Measurements from ENCODE around the gene ELF4. TPM values are rescaled to one million over a fixed set of nuclear protein-coding genes. Genes with fewer than 3 reads are reported as not detected.
A peak's percentile ranks its signal among the peaks of the same experiment; 100 is the strongest.

ELF4 gene
- total RNA-seq, 2 experiments from 2014 or later = 48.0 to 48.7 TPM

DNA sequence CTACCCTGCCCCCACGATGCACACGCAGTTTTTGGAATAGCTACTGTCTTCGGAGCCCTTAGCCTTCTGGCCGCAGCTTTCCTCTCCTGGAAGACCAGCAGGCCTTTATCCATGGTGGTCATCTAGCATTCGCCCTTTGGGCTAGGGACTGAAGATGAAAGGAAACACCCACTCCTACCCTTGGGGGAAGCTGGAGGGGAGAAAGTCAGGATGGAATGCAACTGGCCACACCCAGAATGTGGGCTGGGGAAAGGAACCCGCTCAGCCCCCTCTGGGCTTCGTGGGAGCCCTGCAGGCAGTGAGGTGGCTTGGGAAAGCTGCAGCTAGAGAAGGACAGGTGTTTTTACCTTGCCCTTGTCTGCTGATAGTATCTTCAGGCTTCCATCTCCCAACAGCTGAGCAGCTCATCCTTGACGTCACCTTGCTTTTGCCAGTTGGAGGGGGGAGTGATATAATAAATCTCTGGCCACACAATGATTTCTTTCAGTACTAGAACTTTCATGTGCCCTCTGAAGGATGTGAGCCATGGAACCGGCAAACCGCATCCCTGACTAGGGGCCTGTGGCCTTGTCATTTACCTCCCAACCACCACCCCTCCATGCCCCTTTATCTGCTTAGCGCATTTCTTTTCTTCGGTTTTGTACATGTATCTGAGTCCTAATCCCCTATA, 59.0 kb downstream of the ELF4 start:
- no peaks in the 10 kb centered on the region for H3K9me3 Mint-ChIP-seq
- no peaks in the 10 kb centered on the region for H3K27me3 Mint-ChIP-seq
- H3K4me3 Mint-ChIP-seq = no peak overlapping the region
- H3K36me3 Mint-ChIP-seq (ENCODE audit: low read depth) = peaks cover 11% of the 10 kb centered on the region
- no peak for DNase-seq
- CTCF ChIA-PET = interaction anchor here (1.0 kb wide), 1 partner anchor 9 kb away, joined by 4 read pairs; no protein-coding TSS in a partner anchor
- H3K27ac Mint-ChIP-seq = no peak overlapping the region
- no peaks in the 10 kb centered on the region for H3K4me1 Mint-ChIP-seq
- POLR2A ChIA-PET = interaction anchor here (1.3 kb wide), 1 partner anchor 9 kb away, joined by 4 read pairs; no protein-coding TSS in a partner anchor

DNA sequence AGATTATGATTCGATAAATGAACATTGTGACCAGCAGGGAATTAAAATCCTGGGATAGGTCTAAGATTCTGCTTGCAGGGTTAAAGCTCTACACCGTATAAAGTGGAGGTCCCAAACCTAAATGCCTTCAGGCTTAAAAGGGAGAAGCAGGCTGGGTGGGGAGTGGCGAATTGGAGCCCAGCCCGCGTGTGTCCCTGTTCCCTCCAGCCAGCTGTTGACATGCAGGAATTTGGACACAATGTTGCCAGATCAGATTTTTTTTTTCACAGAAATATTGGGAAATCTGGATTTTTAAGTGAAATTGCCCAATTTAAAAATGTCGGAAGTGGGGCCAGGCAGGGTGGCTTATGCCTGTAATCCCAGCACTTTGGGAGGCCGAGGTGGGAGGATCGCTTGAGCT, 60.5 kb downstream of the ELF4 start:
- POLR2A ChIA-PET = no interaction called here
- Mint-ChIP-seq H3K36me3 (ENCODE audit: low read depth) (peaks cover 11% of the 10 kb centered on the region), H3K27me3 (no peaks in the 10 kb centered on the region), H3K9me3 (no peaks in the 10 kb centered on the region), H3K27ac (no peak overlapping the region), H3K4me1 (no peaks in the 10 kb centered on the region), H3K4me3 (no peak overlapping the region)
- no peak for DNase-seq
- CTCF ChIA-PET = no interaction called here

DNA sequence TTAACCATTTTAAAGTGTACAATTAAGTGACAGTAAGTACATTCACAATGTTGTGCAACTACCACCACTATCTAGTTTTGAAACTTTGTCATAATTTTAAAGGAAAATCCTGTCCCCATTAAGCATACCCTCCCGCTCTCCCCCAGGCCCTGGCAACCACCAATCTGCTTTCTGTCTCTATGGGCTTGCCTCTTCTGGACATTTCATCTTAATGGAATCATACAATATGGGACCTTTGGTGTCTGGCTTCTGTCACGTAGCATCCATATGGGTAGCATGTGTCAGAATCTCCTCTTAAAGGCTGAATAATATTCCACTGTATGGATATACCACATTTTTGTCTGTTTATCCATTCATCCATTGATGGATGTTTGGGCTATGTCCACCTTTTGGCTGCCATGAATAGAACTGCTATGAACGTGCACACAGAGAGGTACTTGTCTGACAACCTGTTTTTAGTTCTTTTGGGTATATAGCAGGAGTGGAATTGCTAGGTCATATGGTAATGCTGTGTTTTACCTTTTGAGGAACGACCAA, 61.5 kb downstream of the ELF4 start:
- no peak for DNase-seq
- Mint-ChIP-seq H3K27ac (no peak overlapping the region), H3K9me3 (no peaks in the 10 kb centered on the region), H3K27me3 (no peaks in the 10 kb centered on the region), H3K4me1 (no peaks in the 10 kb centered on the region), H3K4me3 (no peak overlapping the region), H3K36me3 (ENCODE audit: low read depth) (peaks cover 7% of the 10 kb centered on the region)
- POLR2A ChIA-PET = no interaction called here
- CTCF ChIA-PET = no interaction called here

DNA sequence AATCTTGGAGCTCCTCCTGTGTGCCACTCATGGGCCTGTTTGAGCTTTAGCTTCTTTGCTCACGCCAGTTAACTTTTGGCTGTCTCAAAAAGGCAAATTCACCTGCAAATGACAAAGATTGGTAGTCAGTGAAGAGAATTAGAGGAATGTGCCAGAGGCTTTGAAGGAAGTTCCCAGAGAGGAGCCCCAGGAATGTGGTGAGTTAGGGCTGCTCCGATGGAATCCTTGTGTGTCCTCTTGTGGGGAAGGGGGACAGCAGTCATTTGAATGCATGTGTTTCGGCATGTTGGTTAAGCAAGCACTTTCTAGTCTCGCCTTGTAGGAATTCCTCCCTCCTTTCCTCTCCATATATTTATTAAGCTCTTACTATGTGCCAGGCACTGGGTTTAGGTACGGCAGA, 62.9 kb downstream of the ELF4 start:
- DNase-seq = no peak
- H3K4me1 Mint-ChIP-seq = no peaks in the 10 kb centered on the region
- H3K4me3 Mint-ChIP-seq = no peak overlapping the region
- CTCF ChIA-PET = no interaction called here
- H3K36me3 Mint-ChIP-seq (ENCODE audit: low read depth) = peaks cover 7% of the 10 kb centered on the region
- H3K9me3 Mint-ChIP-seq = no peaks in the 10 kb centered on the region
- POLR2A ChIA-PET = no interaction called here
- no peak overlapping the region for H3K27ac Mint-ChIP-seq
- no peaks in the 10 kb centered on the region for H3K27me3 Mint-ChIP-seq

DNA sequence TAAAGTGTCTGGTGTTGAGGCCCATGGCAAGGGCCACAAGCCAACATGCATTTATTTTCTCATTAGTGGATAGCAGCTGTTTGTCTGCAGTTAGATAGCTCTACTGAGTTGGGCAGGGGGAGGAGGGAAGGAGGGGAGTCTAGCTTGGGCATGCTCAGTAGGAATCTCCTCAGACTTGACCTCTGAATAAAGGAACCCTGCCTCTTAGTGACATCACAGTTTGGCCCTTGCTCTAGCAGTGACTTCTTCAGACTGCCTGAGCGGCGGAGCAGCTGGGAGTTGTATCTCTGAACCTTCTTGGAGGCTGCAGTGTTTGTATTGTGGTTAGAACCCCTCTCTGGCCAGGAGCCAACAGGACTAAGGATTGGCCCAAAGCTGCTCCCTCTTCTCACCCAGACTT, 70.5 kb downstream of the ELF4 start:
- Mint-ChIP-seq H3K36me3 (ENCODE audit: low read depth) (peaks cover 2% of the 10 kb centered on the region), H3K27me3 (no peaks in the 10 kb centered on the region), H3K4me3 (no peak overlapping the region), H3K9me3 (no peaks in the 10 kb centered on the region), H3K27ac (no peak overlapping the region), H3K4me1 (no peaks in the 10 kb centered on the region)
- ChIA-PET POLR2A (no interaction called here), CTCF (interaction anchor here (1.0 to 2.4 kb wide), 2 partner anchors 11 to 13 kb away, joined by 3 to 10 read pairs; no protein-coding TSS in a partner anchor)
- DNase-seq = no peak

DNA sequence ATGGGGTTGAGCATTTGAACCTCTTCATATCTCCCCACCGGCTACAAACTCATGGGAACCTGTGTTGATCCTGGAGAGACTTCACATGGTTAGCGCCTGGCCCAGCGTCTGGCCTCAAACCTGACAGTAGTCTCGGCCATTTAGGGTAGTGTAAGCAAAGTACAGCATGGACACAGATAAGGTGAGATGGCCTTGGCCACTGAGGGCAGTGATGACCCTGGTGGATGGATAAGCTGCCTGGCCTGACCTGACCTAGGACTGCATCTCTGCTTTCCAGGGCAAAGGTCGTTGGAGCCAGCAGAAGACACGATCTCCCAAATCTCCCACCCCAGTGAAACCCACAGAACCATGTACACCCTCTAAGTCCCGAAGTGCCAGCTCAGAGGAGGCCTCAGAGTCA, 76.1 kb downstream of the ELF4 start:
- ChIA-PET POLR2A (interaction anchor here (0.7 kb wide), 1 partner anchor 26 kb away, joined by 4 read pairs; no protein-coding TSS in a partner anchor), CTCF (interaction anchor here (0.6 to 1.2 kb wide), 3 partner anchors 10 to 171 kb away, joined by 3 to 5 read pairs (median 3); no protein-coding TSS in a partner anchor)
- H3K4me3 Mint-ChIP-seq = no peak overlapping the region
- H3K4me1 Mint-ChIP-seq = no peaks in the 10 kb centered on the region
- H3K9me3 Mint-ChIP-seq = no peaks in the 10 kb centered on the region
- peaks cover 3% of the 10 kb centered on the region for H3K36me3 Mint-ChIP-seq (ENCODE audit: low read depth)
- DNase-seq = no peak
- no peak overlapping the region for H3K27ac Mint-ChIP-seq
- H3K27me3 Mint-ChIP-seq = no peaks in the 10 kb centered on the region

DNA sequence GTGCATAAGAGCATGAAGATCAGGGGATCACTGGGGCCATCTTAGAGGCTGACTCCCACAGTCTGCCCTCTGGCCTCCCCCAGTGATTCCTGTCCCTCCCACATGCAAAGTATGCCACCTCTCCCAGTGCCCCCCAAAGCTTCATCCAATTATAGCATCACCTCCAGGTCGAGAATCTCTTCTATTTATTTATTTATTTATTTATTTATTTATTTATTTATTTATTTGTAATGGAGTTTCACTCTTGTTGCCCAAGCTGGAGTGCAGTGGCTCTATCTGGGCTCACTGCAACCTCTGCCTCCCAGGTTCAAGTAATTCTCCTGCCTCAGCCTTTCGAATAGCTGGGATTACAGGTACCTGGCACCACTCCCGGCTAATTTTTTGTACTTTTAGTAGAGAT, 77.7 kb downstream of the ELF4 start:
- POLR2A ChIA-PET = no interaction called here
- no peak overlapping the region for H3K4me3 Mint-ChIP-seq
- CTCF ChIA-PET = interaction anchor here (0.8 kb wide), 1 partner anchor 14 kb away, joined by 3 read pairs; no protein-coding TSS in a partner anchor
- peaks cover 6% of the 10 kb centered on the region for H3K36me3 Mint-ChIP-seq (ENCODE audit: low read depth)
- no peaks in the 10 kb centered on the region for H3K27me3 Mint-ChIP-seq
- H3K4me1 Mint-ChIP-seq = peaks cover 2% of the 10 kb centered on the region
- DNase-seq = no peak
- no peak overlapping the region for H3K27ac Mint-ChIP-seq
- no peaks in the 10 kb centered on the region for H3K9me3 Mint-ChIP-seq

DNA sequence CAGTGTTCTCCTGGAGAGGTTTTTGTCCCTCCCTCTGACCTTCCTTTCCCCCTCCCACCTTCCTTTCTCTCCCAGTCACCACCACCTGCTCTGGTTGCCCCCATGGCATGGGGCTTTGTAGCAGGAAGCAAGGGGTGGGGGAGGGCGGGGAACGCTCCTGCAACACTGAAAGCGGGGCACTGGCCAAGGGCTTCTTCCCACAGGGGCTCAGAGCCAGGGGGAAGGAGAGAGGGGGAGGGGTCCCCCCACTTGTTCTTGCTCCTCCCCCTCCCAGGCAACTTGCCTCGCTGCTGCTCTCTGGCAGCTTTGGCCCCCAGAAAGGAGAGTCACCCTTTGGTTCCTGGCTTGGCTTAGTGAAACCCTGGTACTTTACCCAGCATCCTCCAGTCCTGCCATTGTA, 79.5 kb downstream of the ELF4 start:
- peaks cover 2% of the 10 kb centered on the region for H3K4me1 Mint-ChIP-seq
- no peaks in the 10 kb centered on the region for H3K27me3 Mint-ChIP-seq
- ChIA-PET POLR2A (no interaction called here), CTCF (no interaction called here)
- no peaks in the 10 kb centered on the region for H3K9me3 Mint-ChIP-seq
- no peak for DNase-seq
- H3K4me3 Mint-ChIP-seq = no peak overlapping the region
- no peak overlapping the region for H3K27ac Mint-ChIP-seq
- peaks cover 6% of the 10 kb centered on the region for H3K36me3 Mint-ChIP-seq (ENCODE audit: low read depth)

DNA sequence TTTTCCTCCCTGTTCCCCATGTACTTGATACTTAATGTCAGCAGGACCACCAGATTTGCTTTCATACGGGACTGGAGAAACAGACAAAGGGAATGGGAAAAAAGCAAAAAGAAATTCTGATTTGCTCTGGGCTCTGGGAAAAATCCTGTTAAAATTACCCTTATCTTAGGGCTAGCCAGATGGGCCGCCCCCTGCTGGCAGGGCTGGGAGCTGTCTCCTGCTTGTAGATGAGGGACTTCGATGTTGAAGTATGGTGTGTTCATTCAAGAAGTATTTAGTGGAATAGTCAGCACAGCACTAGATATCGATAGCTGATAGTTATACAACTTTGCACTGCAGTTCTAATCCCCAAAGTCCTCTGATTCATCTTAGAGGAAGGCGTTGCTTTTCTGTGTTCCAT, 82.1 kb downstream of the ELF4 start:
- Mint-ChIP-seq H3K4me1 (peaks cover 14% of the 10 kb centered on the region), H3K36me3 (ENCODE audit: low read depth) (peaks cover 18% of the 10 kb centered on the region), H3K9me3 (no peaks in the 10 kb centered on the region), H3K4me3 (no peak overlapping the region), H3K27ac (no peak overlapping the region), H3K27me3 (no peaks in the 10 kb centered on the region)
- ChIA-PET POLR2A (interaction anchor here (1.2 to 1.9 kb wide), 2 partner anchors 67 to 257 kb away, joined by 3 to 6 read pairs; no protein-coding TSS in a partner anchor), CTCF (interaction anchor here (0.7 to 7.1 kb wide), 21 partner anchors 9 to 423 kb away, joined by 3 to 91 read pairs (median 4); partner anchors contain the start of gene UTP14A)
- peak; percentile 56 for DNase-seq

DNA sequence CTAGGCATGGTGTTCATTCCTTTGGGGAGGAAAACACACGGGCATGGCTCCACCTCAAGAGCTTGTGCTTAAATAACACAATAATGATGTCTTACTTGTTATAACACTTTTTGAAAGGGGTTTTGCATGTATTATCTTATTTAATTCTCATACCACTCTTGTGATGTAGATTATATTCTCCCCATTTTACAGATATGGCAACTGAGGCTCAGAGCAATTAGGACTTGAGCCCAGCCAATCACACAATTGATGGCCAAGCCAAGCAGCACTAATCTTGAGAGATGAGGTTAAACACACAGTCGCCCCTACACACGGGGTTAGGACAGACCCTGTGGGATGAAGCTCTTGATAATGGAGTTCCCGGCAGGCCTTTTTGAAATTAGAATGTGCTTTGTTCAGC, 82.7 kb downstream of the ELF4 start:
- ChIA-PET CTCF (interaction anchor here (0.9 to 7.1 kb wide), 20 partner anchors 9 to 426 kb away, joined by 3 to 91 read pairs (median 4); partner anchors contain the start of gene UTP14A), POLR2A (interaction anchor here (1.2 to 1.9 kb wide), 2 partner anchors 66 to 256 kb away, joined by 3 to 6 read pairs; no protein-coding TSS in a partner anchor)
- DNase-seq = no peak
- no peaks in the 10 kb centered on the region for H3K27me3 Mint-ChIP-seq
- peaks cover 18% of the 10 kb centered on the region for H3K36me3 Mint-ChIP-seq (ENCODE audit: low read depth)
- H3K27ac Mint-ChIP-seq = no peak overlapping the region
- no peak overlapping the region for H3K4me3 Mint-ChIP-seq
- H3K4me1 Mint-ChIP-seq = peaks cover 14% of the 10 kb centered on the region
- no peaks in the 10 kb centered on the region for H3K9me3 Mint-ChIP-seq

DNA sequence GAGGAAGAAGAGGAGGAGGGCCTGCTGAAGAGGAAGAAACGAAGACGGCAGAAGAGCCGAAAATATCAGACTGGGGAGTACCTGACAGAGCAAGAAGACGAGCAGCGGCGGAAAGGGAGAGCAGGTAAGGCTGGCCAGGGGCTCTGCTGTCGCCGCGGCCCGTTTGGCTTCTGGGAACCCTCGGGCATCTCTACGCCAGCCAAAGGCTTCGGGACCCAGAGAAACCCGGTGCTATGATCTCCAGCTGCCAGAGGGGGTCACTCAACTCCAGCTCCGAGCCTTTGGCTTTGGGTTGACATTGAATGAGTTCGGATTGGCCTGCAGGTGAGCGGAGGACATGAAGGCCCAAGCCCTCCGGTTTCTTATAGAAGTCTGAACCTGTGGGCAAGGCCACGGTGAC, 85.0 kb downstream of the ELF4 start:
- POLR2A ChIA-PET = no interaction called here
- Mint-ChIP-seq H3K9me3 (no peaks in the 10 kb centered on the region), H3K27me3 (no peaks in the 10 kb centered on the region), H3K36me3 (ENCODE audit: low read depth) (peaks cover 15% of the 10 kb centered on the region), H3K27ac (no peak overlapping the region), H3K4me1 (peaks cover 14% of the 10 kb centered on the region), H3K4me3 (no peak overlapping the region)
- CTCF ChIA-PET = interaction anchor here (1.1 to 7.1 kb wide), 5 partner anchors 9 to 416 kb away, joined by 3 to 91 read pairs (median 3); no protein-coding TSS in a partner anchor
- DNase-seq = no peak

DNA sequence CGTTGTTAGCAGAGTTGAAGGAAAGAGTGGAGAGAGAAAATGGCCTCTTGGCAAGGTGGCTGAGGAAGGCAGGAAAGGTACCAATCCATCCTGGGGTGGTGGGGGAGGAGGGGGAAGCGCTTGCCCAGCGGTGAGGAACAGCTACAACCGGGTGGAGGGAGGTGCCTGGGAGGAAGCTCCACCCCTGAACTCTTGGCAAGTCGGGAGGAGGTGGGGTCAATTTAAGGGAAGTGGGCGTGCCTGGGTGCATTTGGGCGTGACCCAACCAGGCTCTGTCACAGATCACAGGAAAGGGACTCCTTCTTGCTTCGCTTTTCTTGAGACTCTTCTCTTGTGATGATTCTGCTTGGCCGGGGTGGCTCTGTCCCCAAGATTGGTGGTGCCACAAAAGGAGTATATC, 86.2 kb downstream of the ELF4 start:
- CTCF ChIA-PET = interaction anchor here (0.7 to 7.1 kb wide), 11 partner anchors 8 to 423 kb away, joined by 3 to 91 read pairs (median 4); no protein-coding TSS in a partner anchor
- Mint-ChIP-seq H3K9me3 (no peaks in the 10 kb centered on the region), H3K27me3 (no peaks in the 10 kb centered on the region), H3K36me3 (ENCODE audit: low read depth) (peaks cover 15% of the 10 kb centered on the region), H3K4me1 (peaks cover 14% of the 10 kb centered on the region), H3K27ac (peak overlapping the region; percentile 73), H3K4me3 (peak overlapping the region; percentile 57)
- POLR2A ChIA-PET = interaction anchor here (1.2 kb wide), 2 partner anchors 63 to 94 kb away, joined by 4 read pairs; no protein-coding TSS in a partner anchor
- peak; percentile 88 for DNase-seq

DNA sequence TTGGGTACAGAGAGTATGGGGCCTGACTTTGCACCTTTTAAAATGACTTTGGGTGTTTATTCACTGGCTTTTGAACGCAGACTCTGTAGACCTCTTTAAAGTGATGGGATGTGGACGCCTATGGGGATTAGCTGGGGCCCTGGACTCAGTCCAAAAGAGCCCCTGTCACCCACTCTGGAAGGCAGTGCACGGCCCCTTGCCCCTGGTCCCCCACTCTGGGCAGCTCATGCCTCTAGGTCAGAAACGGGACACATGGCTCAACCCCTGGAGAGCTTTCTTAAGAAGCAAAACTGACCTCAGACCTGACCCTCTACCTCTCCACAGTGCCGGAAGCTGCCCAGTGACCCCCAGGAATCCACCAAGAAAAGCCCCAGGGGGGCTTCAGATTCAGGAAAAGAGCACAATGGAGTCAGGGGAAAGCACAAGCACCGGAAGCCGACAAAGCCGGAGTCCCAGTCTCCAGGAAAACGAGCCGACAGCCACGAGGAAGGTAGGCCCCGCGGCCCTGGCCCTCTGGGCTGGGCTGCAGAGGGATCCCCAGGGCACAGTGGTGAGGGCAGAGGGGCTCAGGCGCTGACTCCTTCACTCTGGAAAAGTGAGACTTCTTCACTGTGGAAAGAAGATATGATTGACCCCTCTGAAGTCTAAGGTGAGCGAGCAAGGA, 89.5 kb downstream of the ELF4 start:
- CTCF ChIA-PET = no interaction called here
- no peaks in the 10 kb centered on the region for H3K27me3 Mint-ChIP-seq
- POLR2A ChIA-PET = no interaction called here
- peaks cover 12% of the 10 kb centered on the region for H3K36me3 Mint-ChIP-seq (ENCODE audit: low read depth)
- H3K4me3 Mint-ChIP-seq = no peak overlapping the region
- H3K9me3 Mint-ChIP-seq = no peaks in the 10 kb centered on the region
- no peak for DNase-seq
- peaks cover 13% of the 10 kb centered on the region for H3K4me1 Mint-ChIP-seq
- no peak overlapping the region for H3K27ac Mint-ChIP-seq
